Mammary epithelial cell (primary cell): ENCODE data around the gene CTBP2.

Experiments used
- CTCF ChIP-seq, 2 donors: IDR thresholded peaks in 1 of 2; conservative IDR thresholded peaks in 1 of 2; 2 replicates each; pipeline ENCODE4 v1.5.1; 2011 to 2012; ENCODE audit warnings: inconsistent platforms in 2 of 2, low read length in 2 of 2, mild to moderate bottlenecking in 2 of 2, control low read depth in 1 of 2, low read depth in 1 of 2; ENCODE audit not compliant: insufficient read depth in 1 of 2; ENCODE audit errors: extremely low read depth in 1 of 2
- EZH2 ChIP-seq: IDR thresholded peaks from 2 replicates; pipeline ENCODE4 v1.6.1; 2012; ENCODE audit warnings: low read length, inconsistent platforms, borderline replicate concordance

DNA sequence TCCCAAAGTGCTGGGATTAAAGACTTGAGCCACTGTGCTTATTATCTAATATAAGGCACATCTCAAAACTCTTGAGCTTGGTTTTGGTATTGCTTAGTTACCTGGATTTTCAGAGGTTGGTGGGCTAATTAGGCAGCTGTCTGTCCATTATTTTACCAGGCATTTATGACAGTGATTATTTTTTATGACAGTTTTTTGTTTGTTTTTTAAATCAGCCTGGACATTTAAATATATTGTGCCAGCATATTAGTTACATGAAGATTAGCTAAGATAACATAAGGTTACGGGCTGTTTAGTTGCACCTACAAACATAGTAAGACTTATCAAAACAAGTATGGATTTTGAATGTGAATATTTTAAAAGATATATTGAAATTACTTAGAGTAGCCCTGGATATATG lies 221.1 kb downstream of the CTBP2 start:
- TF ChIP-seq EZH2 = no peak
- no peak for TF ChIP-seq CTCF (conservative IDR thresholded peaks at IDR 0.05 in 1 of 2, IDR thresholded peaks at IDR 0.05 in 1 of 2; ENCODE audit: extremely low read depth in 1 of 2, insufficient read depth in 1 of 2, low read depth in 1 of 2, low read length in 2 of 2)
